Measurements from ENCODE around the gene ADAMTSL3.
"Not testable (repeated sequence)": the region's sequence is repeated elsewhere in the genome, so short reads cannot be mapped to it uniquely, and the experiment has no call there.

Gene ADAMTSL3

DNA sequence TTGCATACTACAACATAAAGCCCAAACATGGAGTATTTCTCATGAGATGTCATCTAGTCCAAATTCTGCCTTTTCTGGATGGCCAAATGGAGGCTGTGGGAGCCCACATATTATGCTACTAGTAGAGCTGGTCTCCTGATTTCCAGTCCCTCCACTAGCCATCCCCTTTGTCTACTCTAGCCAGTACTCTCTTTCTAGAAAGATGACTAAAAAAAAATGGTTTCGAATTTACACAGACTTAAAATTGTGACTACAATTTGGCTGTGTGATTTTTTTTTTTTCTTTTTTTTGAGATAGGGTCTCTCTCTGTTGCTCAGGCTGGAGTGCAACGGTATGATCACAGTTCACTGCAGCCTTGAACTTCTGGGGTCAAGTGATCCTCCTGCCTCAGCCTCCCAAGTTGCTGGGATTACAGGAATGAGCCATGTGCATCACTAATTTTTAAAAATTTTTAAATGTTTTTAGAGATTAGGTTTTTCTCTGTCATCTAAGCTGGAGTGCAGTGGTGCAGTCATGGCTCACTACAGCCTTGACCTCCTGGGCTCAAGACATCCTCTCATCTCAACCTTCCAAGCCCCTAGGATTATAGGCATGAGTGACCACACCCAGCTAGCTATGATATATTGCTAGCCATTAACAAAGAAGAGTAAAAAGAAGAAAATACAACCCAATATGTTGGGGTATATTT is 273.9 kb downstream of the ADAMTSL3 start:
- DNase-seq (ENCODE audit: low spot score), result no peak

DNA sequence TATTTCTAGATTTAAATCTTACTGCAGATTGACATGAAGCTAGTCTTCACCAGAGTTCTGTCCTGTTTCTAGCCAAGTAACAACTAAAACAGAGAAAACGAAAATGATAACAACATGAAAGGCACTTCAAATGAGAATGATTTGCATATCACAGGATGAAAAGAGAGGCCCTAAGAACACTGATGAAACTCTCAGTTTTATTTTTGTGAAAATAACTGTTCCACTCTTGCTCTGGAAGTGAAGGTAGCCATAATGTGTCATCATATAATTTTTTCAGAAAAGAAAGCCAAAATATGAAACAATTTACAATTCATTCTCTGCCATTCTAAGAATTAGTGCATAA is 274.4 kb downstream of the ADAMTSL3 start:
- no peak for DNase-seq (ENCODE audit: low spot score)

DNA sequence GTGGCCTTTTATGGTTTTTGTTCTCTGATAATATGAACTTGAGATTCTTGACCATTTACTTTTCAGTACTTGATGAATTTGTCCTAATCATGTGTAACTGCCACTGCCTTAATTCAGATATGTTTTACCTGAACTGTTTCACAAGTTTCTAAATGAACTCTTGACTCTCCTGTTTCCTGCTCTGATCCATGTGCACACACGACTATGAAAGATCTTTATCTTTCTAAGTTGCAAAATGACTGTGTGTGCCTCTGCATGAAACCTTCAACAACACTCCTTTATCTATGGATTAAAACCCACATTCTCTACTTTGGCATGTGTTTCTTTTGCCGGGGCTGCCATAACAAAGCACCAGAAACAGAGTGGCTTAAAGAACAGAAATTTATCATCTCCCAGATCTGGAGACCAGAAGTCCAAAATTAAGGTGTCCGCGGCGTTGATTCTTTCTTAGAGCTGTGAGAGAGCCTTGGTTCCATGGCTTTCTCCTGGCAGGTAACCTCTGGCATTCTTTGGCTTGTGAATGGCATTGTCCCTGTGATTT is 275.0 kb downstream of the ADAMTSL3 start:
- no peak for DNase-seq (ENCODE audit: low spot score)

DNA sequence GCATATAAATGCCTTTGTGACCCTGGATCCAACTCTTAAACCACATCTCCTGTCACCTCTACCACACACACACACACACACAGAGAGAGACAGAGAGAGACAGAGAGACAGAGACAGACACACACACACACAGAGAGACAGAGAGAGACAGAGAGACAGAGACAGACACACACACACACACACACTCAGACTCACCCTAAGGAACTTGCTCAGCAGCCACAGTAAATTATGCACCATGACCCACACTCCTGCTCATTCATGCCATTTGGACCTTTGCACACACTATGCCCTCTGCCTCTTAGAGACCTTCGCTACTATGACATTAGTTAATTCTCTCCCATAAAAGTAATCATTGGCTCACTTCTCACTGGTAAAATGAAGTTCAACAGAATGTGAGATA is 275.7 kb downstream of the ADAMTSL3 start:
- no peak for DNase-seq (ENCODE audit: low spot score)

DNA sequence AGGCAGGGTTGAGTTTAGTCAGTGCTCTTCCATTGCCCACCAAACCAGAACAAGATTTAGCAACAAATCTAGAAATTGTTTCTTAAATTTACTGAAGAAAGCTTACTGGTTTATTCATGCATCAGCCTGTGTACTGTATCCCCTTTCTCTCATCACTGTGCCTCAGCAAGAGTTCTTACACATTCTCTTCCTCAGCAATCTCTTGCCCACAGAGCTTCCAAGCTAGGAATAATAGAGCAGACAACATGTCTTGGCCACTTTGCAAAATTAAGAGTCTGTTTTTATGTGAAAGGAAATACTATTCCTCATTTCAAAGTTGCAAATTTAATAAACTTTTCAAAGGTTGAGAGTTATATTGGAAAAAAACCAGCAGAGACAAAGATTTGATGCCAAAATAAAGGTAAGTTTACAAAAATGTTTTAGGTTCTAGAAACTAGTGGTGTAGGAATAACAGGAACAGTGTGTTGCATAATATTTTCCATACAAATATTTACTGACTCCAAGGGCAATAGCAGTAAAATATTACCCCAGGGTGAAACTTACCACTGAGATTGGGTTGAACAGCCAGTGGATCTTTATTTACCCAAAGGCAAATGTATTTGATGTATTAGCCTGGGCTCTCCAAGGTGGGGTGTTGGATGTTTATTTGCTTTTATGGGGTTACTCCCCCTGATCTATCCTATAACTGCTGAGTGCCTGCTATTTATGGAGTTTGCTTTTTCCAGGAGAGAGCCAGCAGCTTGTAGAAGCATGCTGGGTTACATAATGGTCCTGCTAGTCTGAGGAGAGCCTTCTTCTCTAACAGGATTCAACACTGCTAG is 276.7 kb downstream of the ADAMTSL3 start:
- DNase-seq (ENCODE audit: low spot score), result no peak

DNA sequence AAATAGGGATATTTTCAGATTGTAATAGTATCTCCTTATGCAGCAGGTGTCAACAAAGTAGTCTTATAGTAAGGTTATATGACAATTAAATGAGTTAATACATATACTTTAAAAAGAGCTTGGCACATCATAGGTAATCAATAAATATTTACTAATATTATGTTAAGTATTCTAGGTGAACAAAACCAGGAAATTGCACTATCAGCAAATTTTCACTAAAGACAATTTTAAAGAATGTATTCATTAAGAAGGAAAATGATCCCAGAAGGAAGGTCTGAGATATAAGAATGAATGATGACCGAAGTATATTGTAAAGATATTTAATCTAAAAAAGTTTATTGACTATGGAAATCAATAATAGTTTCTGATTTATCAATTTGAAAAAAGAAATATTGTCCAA is 281.9 kb downstream of the ADAMTSL3 start:
- DNase-seq (ENCODE audit: low spot score), result no peak

DNA sequence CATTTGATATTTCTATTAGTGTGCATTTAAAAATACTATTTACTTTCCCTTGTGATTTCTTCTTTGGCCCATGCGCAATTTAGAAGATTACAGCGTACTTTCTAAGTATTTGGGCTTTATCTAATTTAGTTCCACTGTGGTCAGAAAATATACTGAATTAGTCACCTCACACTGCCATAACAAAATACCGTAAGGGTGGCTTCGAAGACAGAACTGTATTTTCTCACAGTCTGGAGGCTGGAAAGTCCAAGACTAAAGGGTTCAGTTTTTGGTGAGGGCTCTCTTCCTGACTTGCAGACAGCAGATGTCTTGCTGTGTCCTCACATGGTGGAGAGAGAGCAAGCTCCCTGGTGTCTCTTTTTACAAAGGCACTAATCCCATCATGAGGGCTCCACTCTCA is 286.2 kb downstream of the ADAMTSL3 start:
- DNase-seq (ENCODE audit: low spot score), result no peak

DNA sequence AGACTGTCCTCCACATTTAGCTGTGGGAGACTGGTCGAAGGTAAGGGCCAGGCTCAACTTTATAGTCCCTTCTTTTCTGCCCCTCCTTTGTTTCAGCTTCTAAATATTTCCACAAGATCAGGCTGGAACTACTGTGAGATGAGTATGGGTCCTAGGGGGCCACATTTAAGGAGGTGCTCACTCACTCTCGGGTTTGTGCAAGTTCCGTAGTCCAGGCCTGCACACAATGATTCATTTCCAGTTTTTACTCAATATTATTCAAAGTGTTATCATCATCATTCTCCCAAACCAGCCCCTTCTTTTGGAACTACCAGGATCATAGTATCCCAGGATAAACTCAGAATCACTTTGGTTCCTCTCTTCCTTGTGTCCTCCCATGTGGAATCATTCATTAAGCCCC is 289.1 kb downstream of the ADAMTSL3 start:
- DNase-seq (ENCODE audit: low spot score), result no peak

DNA sequence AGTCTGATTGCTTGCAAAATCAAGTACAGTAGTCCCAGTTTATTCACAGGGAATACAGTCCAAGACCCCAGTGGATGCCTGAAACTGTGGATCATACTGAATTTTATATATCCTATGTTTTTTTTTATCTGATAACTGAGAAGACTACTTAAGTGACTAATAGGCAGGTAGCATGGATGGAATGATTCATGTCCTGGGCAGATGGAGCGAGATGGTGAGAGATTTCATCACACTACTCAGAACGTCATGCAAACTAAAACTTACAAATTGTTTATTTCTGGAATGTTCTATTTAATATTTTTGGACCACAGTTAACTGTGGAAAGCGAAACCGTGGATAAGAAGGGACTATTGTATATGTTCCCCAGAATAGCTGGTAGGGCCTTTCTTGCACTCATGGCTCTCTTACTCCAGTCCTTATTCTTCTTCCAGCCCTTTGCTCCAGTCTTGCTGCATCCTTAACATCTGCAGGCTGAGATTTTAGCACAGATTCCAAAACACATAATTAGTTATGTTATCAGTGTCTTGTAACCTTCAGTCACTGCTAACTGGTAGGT is 290.0 kb downstream of the ADAMTSL3 start:
- DNase-seq (ENCODE audit: low spot score), result no peak

DNA sequence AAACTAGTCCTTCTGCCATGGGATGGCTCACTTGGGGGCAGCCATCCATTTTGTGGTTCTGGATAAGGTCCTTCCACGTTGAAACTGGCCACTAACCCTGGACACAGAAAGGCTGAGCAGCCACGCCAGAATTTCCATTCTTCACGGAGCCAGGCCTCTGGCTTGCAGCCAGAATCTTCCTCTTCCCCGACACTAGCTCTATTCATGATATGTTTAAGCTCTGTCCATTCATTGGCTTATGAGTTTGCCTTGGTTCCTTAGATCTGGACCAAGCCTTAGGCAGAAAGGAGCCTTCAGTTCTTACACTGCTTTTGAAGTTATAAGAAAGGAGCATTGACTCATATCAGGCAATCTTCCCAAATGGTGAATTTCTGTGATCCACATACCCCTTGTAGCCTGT is 293.2 kb downstream of the ADAMTSL3 start:
- no peak for DNase-seq (ENCODE audit: low spot score)

DNA sequence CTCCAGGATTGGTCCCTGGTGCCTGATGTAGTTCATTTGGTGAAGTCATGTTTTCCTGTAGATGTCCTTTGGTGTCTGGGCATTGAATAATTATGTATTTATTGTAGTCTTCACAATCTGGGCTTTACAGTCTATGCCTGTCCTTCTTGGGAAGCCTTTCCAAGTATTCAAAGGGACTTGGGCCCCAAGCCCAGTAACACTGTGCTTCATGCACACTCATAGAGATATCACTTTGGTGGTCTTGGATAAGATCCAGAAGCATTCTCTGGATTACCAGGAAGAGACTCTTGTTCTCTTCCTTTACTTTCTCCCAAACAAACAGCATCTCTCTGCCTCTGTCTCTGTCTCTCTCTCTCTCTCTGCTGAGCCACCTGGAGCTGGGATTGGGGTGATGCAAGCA is 300.6 kb downstream of the ADAMTSL3 start:
- DNase-seq (ENCODE audit: low spot score), result no peak

DNA sequence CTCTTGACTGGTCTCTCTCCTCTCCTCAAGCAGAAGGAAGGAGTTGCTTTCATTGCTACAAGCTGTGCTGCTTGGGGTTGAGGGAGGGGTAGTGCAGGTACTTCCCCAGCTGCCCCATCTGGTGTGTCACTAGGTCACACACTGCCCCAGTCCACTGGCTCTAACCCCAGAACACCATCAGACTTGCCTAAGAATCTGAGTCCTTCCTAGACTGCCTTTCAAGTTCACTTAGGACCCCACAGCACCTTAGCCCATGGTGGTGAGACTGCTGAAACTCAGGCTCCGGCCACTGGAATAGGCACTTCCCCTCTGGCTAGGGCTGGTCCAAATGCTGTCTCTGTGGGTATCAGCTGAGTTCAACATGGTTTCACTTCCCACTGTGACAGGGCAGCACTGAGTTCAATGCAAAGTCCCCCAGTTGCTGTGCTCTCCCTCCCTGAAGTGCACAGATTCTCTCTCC is 301.9 kb downstream of the ADAMTSL3 start:
- DNase-seq (ENCODE audit: low spot score), result no peak

DNA sequence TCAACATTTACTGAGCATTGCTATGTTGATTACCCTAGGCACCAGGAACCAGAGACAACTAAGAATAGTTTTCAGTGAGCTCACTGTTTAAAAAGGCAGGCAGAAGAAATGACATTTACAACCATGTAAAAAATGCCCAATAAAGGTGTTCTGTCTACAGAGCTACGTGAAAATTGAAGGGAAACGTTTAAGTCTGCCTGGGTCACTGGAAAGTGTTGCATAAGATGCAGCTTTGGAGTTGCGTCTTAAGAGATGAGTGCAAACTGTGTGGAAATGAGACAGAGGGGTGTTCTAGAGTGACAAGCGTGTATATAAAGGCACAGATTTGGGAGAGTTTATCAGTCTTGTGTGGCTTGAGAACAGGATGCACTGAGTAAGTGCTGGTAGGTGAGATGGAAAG is 303.0 kb downstream of the ADAMTSL3 start:
- no peak for DNase-seq (ENCODE audit: low spot score)

DNA sequence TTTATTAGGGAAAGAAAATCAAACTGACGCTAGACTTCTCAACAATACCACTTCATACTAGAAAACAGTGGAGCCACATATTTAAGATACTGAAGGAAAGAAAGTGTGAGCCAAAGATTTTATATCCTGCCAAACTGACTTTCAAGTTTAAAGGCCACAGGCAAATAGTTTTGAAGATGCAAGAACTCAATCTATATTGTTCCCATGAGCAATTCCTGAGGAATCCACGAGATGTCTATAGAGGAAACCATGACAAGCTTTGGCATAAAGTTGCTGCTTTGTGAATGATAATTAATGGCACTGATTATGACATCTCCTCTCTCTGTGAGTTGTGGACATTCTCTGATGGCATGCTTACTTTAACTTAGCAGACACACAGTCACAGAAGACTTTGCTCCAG is 305.6 kb downstream of the ADAMTSL3 start:
- no peak for DNase-seq (ENCODE audit: low spot score)

DNA sequence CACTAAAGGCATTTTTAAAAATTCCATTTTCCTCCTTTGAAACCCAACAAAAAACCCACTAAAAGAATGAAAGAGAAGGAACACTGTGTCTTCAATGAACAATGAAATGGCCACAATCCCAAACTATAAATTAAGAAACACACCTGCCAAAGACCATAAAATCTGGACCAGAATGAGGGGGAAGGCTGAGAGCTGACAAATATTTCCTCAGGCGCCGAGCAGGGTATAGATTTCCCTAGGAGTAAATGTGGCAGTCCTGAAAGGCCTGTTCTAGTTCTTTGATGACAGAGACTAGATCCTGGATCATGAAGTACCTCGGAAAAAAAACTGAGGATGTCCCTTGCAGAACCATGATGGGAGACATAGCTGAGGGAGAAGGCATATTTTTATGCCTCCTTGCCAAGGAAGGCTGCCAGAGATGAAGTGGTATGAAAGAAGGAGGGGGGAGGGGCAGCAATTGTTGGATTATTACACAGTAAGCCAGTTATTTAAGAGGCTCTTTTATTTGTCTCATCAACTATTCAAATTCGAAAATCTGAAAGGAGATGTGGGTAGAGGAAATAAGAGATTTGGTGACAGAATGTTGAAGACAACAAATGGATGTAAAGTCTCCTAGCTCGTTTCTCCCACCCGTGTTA is 306.4 kb downstream of the ADAMTSL3 start:
- no peak for DNase-seq (ENCODE audit: low spot score)

DNA sequence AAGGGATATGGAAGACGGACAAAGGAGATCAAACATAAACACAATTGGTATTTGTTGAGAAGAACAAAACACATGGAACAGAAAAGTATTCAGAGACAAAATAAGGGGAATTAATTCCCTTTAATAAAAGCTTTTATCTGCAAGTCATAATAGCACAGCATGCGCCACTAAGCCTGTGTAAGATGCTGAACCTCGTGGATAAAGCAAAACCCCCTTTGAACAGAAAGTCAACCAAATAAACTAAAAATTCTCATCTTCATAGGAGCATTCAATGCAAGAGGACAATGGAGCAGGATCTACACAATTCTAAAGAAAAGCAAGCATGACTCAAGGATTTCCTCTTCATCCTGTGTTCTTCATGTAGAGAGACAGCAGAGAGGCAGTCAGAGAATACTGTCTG is 307.4 kb downstream of the ADAMTSL3 start:
- no peak for DNase-seq (ENCODE audit: low spot score)

DNA sequence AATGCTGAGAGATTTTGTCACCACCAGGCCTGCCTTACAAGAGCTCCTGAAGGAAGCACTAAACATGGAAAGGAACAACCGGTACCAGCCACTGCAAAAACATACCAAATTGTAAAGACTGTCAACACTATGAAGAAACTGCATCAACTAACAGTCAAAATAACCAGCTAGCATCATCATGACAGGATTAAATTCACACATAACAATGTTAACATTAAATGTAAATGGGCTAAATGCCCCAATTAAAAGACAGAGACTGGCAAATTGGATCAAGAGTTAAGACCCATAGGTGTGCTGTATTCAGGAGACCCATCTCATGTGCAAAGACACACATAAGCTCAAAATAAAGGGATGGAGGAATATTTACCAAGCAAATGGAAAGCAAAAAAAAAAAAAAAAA is 311.0 kb downstream of the ADAMTSL3 start:
- not testable (repeated sequence) for DNase-seq (ENCODE audit: low spot score)

DNA sequence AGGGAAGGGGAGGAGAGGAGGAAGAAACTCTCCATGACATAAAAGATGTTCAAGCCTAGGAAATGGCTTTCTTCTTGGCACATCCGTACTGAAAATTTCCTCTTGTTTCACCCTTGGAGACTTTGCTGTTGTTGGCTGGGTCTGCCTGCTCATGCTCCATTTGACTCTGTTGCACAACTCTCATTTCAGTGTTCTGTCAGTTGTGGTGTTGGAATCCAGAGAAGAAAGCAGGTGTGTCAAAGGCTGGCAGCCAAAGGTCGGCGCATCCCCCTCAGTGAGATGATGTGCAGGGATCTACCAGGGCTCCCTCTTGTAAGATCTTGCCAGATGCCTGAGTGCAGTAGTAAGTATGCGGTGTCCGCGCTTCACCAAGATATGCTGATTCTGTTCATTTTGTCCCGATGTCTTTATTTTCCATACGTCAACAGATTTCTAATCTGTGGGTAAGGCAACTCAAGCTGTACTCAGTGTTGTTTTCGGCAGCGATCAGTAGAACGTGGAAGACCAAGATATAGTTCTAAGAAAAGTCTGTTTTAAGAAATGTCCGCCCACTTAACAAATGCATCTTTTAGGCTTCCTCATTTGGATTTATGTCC is 316.5 kb downstream of the ADAMTSL3 start:
- DNase-seq (ENCODE audit: low spot score), result no peak

DNA sequence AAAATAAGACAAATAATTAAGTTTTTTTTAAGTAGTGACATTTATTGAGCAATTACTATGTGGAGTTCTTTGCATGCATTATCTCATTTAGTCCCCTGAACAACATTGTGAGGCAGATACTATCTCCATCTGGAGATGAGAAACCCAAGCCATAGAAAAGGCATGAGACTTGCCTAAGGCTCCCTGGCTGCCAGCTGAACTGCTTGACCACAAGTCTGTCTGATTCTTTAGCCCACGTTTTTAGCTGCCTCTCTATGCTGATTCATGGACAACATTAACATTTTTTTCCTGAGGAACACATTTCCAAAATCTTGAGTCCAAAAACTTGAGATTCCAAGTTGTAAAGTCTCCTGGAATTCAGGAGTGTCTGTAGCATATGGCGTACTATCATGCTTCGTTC is 318.1 kb downstream of the ADAMTSL3 start:
- DNase-seq (ENCODE audit: low spot score), result no peak

DNA sequence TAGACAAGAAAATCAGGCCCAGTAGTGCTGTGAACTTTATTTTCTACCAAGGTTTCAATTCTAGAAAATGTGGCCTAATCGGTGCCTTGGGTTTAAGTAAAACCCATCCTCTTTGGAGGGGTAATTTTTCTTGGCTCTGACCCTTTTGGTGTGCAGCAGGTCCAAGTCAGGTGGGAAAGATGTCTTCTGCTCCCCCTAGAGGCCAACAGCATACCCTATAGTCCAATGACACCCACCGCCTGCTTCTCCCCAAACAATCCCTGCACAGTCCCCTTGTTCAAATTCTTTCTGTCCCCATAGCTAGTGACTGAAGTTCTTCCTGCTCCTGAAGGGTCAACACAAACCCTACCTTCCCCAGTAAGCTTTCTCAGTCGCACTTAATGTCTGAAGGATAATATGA is 319.9 kb downstream of the ADAMTSL3 start:
- DNase-seq (ENCODE audit: low spot score), result no peak

DNA sequence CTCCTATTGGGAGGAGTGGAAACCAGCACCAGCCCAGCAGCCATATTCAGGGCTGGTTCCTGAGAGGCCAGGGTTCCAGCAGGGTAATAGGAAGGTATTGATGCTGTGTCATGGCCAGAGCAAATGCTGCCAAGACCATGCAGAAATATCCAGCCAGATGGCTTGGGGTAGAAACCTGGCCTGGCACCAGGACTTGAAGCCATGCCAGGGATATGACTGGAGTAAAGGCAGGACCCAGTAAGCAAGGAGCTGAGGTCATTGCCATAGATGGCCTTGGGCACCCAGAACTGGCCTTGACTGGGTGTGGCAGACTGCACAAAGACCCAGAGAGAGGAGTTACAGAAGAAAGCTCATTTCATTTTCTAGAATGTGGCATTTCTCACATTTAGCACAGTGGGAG is 324.1 kb downstream of the ADAMTSL3 start:
- no peak for DNase-seq (ENCODE audit: low spot score)

DNA sequence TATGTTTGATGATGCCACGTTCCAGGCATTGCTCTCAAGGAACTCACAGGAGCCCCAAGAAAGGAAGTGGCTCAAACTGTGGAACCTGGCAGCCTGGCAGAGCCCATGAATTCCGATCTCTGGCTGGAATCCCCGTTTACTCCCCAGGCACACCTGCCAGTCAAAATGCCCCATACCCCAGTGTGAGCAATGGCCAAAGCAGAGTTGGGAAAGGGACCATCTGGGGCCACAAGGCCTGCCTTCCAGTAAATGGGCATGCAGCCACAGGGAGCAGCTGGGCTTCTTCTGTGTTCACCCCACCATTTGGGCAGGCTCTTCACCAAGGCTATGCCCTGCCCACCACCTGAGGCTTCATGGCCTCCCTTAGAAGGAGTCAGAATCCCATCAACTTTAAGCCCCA is 324.7 kb downstream of the ADAMTSL3 start:
- DNase-seq (ENCODE audit: low spot score), result no peak
